IPS DF 6.9 (cell line): Measurements from ENCODE around the gene TOMM70.
"Not testable (repeated sequence)": the region's sequence is repeated elsewhere in the genome, so short reads cannot be mapped to it uniquely, and the experiment has no call there.

Experiments used
- DNase-seq: peaks from one replicate; pipeline ENCODE4 v3.0.0-alpha.2; 2013; ENCODE audit warnings: low read depth, low spot score
- H3K27ac ChIP-seq: one replicate; pipeline ENCODE4 v1.5.1; 2013; ENCODE audit warnings: low read length, control low read depth
- H3K27me3 ChIP-seq: 2 replicates; pipeline ENCODE4 v1.6.1; 2013; ENCODE audit warnings: mild to moderate bottlenecking, low read length; ENCODE audit not compliant: control insufficient read depth, insufficient read depth
- H3K36me3 ChIP-seq: 2 replicates; pipeline ENCODE4 v1.6.1; 2013; ENCODE audit warnings: low read length; ENCODE audit not compliant: control insufficient read depth, insufficient read depth
- H3K4me1 ChIP-seq: 2 replicates; pipeline ENCODE4 v1.6.1; 2013; ENCODE audit warnings: low read length; ENCODE audit not compliant: control insufficient read depth, insufficient read depth
- H3K4me3 ChIP-seq: 2 replicates; pipeline ENCODE4 v1.5.1; 2013; ENCODE audit warnings: mild to moderate bottlenecking, low read length
- H3K9me3 ChIP-seq: 2 replicates; pipeline ENCODE4 v1.6.1; 2013; ENCODE audit warnings: low read length, inconsistent platforms; ENCODE audit not compliant: control insufficient read depth, insufficient read depth
- WGBS: extraction: QIAGEN DNeasy Blood & Tissue Kit; methylation state at CpG from one replicate; pipeline ENCODE4 v1.1.7; 2013; ENCODE audit warnings: mixed read lengths, missing lambda C conversion rate; ENCODE audit not compliant: insufficient read length, insufficient coverage; 5-methylcytosine and 5-hydroxymethylcytosine counted together

The TOMM70 gene

DNA sequence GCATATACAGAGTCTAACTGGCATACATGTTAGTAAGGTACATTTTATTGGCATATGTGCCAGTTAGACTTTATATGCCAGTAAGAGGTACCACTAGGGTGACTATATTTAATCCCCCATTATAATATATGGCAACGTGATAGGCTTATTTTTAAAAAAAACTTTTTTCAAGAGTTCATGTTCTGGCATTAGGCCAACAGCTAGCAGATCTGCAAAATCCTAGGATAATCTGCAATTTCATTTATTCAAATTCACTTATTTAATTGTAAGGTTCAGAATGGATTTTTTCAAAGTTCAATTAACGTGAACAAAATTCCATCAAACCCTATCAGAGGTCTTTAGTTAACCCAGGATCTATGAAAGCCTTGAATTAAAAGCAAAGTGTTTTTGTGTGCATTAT is 34.5 kb downstream of the TOMM70 start:
- WGBS = no CpG with 5 or more reads among the region's 2 CpGs
- no peaks in the 10 kb centered on the region for H3K27me3 ChIP-seq
- peaks cover 10% of the 10 kb centered on the region; the same call in 1 of the 2 replicates for H3K36me3 ChIP-seq
- no peaks in the 10 kb centered on the region for H3K9me3 ChIP-seq
- no peaks in the 10 kb centered on the region for H3K4me1 ChIP-seq
- H3K4me3 ChIP-seq = no peak overlapping the region
- no peak overlapping the region for H3K27ac ChIP-seq
- no peak for DNase-seq

DNA sequence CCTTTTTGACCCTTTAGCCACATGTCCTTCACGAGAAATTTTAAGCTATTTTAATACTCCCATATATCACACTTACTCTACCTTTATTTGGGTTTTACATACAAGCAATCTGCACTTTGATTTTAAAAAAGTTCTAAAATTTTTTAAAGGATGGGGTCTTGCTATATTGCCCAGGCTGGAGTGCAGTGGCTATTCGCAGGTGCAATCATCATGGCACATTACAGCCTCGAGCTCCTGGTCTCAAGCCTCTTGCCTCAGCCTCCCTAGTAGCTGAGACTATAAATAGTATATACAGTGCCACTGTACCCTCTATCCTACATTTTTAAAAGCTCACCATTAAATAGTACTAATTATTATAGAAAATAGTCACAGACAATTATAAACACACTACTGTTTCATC is 36.5 kb downstream of the TOMM70 start:
- 100% methylated on average over 1 of the region's 3 CpGs for WGBS
- no peak overlapping the region for H3K27ac ChIP-seq
- peaks cover 10% of the 10 kb centered on the region; the same call in 1 of the 2 replicates for H3K36me3 ChIP-seq
- H3K4me3 ChIP-seq = no peak overlapping the region
- no peaks in the 10 kb centered on the region for H3K4me1 ChIP-seq
- no peaks in the 10 kb centered on the region for H3K27me3 ChIP-seq
- no peak for DNase-seq
- H3K9me3 ChIP-seq = no peaks in the 10 kb centered on the region

DNA sequence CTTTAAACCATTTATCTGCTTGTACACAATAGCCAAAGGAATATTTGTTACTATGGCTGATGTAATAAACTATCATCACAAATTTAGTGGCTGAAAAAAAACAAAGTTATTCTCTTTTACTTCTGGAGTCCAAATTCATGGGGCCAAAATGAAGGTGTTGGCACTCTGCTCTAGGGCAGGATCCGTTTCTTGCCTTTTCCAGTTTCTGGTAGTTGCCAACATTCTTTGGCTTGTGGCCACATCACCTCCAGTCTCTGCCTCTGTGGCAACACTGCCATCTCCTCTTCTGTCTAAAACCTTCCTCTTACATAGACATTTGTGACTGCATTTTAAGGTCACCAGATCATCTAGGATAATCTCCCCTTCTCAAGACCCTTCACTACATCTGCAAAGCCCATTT is 39.0 kb downstream of the TOMM70 start:
- Histone ChIP-seq H3K27me3 (no peaks in the 10 kb centered on the region), H3K4me3 (no peak overlapping the region), H3K4me1 (no peaks in the 10 kb centered on the region), H3K27ac (no peak overlapping the region), H3K9me3 (no peaks in the 10 kb centered on the region), H3K36me3 (peaks cover 4% of the 10 kb centered on the region; the same call in 1 of the 2 replicates)
- no CpG with 5 or more reads among the region's 1 CpG for WGBS
- no peak for DNase-seq

DNA sequence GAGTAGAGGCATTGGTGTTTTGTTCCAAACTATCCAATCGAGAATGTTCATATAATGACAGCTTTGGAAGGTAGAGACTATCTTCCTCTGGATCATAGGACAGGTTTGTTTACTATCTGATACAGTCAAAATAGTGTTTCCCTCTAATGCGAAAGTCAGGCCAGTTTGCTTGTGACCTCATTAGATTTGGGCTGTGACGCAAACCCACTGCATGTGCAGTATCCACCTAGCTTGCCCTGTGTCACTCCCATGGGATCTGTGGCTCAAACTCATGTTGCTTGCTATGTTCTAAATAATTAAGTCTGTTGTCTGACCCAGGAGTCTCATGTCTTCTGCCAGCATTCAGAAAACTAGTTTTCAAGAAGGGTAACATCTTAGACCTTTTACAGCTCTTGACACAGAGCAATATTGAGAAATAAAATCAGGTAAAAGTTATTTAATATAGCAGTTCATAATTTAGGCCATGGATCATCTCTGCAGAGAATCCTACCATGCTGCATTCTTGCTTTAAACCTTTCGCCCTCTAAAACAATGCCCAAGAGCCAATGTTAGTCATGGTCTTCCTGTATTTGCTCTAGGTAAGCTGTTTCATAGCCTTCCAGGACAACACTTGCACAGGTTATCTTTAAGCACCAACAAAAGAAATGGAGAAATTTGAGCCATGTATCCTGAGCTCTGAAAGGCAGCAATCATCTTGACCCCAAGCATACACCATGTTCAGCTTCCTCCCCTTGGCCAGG is 40.0 kb downstream of the TOMM70 start:
- Histone ChIP-seq H3K9me3 (no peaks in the 10 kb centered on the region), H3K4me1 (no peaks in the 10 kb centered on the region), H3K4me3 (no peak overlapping the region), H3K27ac (no peak overlapping the region), H3K36me3 (peaks cover 4% of the 10 kb centered on the region; the same call in 1 of the 2 replicates), H3K27me3 (no peaks in the 10 kb centered on the region)
- WGBS = no CpG with 5 or more reads among the region's 4 CpGs
- DNase-seq = no peak

DNA sequence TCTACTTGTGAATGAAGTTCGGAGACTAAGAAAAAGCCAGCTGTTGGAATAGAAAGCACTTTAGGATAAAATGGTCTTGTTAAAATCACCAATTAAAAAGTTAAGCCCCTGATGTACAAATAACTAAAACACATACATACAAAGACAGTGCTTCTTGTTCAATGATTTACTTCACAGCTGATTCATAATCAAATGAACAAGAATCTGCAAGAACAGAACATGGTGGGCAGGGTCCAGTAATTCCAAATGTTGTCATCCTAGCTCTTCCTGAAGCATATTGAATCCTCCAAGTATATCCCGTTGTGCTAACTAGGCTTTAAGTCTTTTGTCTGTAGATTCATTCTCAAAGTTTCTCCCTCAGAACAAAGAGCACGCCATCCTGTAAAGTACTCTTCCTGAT is 41.9 kb downstream of the TOMM70 start:
- no peaks in the 10 kb centered on the region for H3K27me3 ChIP-seq
- H3K27ac ChIP-seq = no peak overlapping the region
- no peaks in the 10 kb centered on the region for H3K9me3 ChIP-seq
- H3K4me3 ChIP-seq = no peak overlapping the region
- WGBS = no CpG with 5 or more reads among the region's 3 CpGs
- H3K4me1 ChIP-seq = no peaks in the 10 kb centered on the region
- H3K36me3 ChIP-seq = peaks cover 4% of the 10 kb centered on the region; the same call in 1 of the 2 replicates
- no peak for DNase-seq

DNA sequence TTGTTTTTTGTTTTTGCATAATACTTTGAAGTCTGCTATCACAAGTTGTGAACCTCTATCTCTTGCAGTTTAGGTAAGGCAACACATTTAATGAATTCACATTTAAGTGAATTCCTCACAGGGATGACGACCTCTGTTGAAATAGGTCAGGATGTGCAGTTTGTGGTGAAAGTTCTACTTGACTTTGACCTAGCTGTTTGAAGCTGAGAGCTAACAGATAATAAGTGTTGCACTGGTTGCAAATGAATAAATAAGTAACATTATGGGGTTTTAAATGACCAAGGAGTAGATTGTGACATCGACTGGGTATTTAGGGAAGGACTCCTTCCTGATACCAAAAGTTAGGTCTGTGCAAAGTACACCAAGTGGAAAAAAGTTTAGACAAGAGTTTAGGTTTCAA is 42.5 kb downstream of the TOMM70 start:
- DNase-seq = no peak

DNA sequence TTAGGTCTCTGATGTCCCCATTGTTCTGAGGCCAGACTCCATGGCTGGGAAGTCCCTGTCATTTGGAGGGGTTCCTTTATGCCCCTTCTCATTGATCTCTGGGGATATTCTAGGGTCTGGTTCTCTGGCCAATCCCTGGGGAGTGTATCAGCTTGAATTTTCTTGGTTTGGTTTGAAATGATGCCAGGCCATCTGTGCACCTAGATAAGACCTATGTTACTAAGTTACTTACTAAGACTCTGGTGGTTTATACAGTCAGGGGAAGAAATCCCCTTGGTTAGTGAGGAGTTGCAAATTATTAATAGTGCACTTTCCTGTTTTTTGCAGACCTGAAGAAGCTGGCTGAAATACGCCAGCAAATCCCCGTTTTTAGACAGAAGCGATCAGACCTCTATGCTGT is 46.0 kb downstream of the TOMM70 start:
- WGBS = no CpG with 5 or more reads among the region's 3 CpGs
- DNase-seq = no peak
- Histone ChIP-seq H3K9me3 (no peaks in the 10 kb centered on the region), H3K4me3 (no peak overlapping the region), H3K27ac (no peak overlapping the region), H3K36me3 (no peaks in the 10 kb centered on the region; the same call in 1 of the 2 replicates), H3K27me3 (no peaks in the 10 kb centered on the region), H3K4me1 (no peaks in the 10 kb centered on the region)

More for the DNA sequence above, 42.5 kb downstream of the TOMM70 start:
- no CpG with 5 or more reads among the region's 2 CpGs for WGBS
- Histone ChIP-seq H3K36me3 (peaks cover 4% of the 10 kb centered on the region; the same call in 1 of the 2 replicates), H3K27me3 (no peaks in the 10 kb centered on the region), H3K27ac (no peak overlapping the region), H3K9me3 (no peaks in the 10 kb centered on the region), H3K4me3 (no peak overlapping the region), H3K4me1 (no peaks in the 10 kb centered on the region)

- Histone ChIP-seq H3K27ac (no peak overlapping the region), H3K4me3 (no peak overlapping the region), H3K4me1 (no peaks in the 10 kb centered on the region), H3K36me3 (no peaks in the 10 kb centered on the region; the same call in 1 of the 2 replicates), H3K27me3 (no peaks in the 10 kb centered on the region), H3K9me3 (no peaks in the 10 kb centered on the region)
- WGBS = no CpG with 5 or more reads among the region's 10 CpGs
- no peak for DNase-seq
Observed at GRCh38 chr3:100352296-100353231, 48.3 kb downstream of the TOMM70 start.

DNA sequence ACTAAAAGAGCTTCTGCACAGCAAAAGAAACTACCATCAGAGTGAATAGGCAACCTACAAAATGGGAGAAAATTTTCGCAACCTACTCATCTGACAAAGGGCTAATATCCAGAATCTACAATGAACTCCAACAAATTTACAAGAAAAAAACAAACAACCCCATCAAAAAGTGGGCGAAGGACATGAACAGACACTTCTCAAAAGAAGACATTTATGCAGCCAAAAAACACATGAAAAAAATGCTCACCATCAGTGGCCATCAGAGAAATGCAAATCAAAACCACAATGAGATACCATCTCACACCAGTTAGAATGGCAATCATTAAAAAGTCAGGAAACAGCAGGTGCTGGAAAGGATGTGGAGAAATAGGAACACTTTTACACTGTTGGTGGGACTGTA is 49.1 kb downstream of the TOMM70 start:
- not testable (repeated sequence) for H3K36me3 ChIP-seq, H3K4me3 ChIP-seq, H3K27ac ChIP-seq, H3K27me3 ChIP-seq, DNase-seq, H3K4me1 ChIP-seq, H3K9me3 ChIP-seq
- no CpG with 5 or more reads among the region's 2 CpGs for WGBS

- no peak overlapping the region for H3K27ac ChIP-seq
- no peaks in the 10 kb centered on the region; the same call in 1 of the 2 replicates for H3K36me3 ChIP-seq
- WGBS = no CpG with 5 or more reads among the region's 5 CpGs
Observed at GRCh38 chr3:100348727-100349126, 52.2 kb downstream of the TOMM70 start.

More at GRCh38 chr3:100348727-100349126, 52.2 kb downstream of the TOMM70 start:
- no peaks in the 10 kb centered on the region for H3K27me3 ChIP-seq
- DNase-seq = no peak
- no peaks in the 10 kb centered on the region for H3K9me3 ChIP-seq
- no peak overlapping the region for H3K4me3 ChIP-seq
- H3K4me1 ChIP-seq = no peaks in the 10 kb centered on the region
